IMR-90 (cell line): Measurements from ENCODE around the gene TNIP1. TPM values are rescaled to one million over a fixed set of nuclear protein-coding genes. Genes with fewer than 3 reads are reported as not detected.

Source experiments
- ATAC-seq: fragments of 200-7000 bp; cut with Tn5 transposase; 2 replicates; pipeline ENCODE4 v1.9.1; 2020; ENCODE audit warnings: low read depth, mild to moderate bottlenecking, moderate library complexity
- BruUV-seq: library from RNA; stranded (reverse); fragments of 400-500 nt; replicated peaks from 2 replicates; lab custom pipeline; 2021; lab: Mats Ljungman, UMichigan
- CTCF ChIA-PET: fragments of 300-600 bp; formaldehyde crosslinking; extraction: SDS; loops from one replicate; lab custom pipeline; 2021; ENCODE audit warnings: antibody characterized with exemption; lab: Yijun Ruan, JAX
- POLR2A ChIA-PET: fragments of 300-600 bp; sonication (Branson Sonifier 250); formaldehyde crosslinking; loops from one replicate; lab custom pipeline; 2022; ENCODE audit warnings: antibody characterized with exemption; ENCODE audit not compliant: unreplicated experiment; lab: Charles Lee
- DNase-seq: peaks from one replicate; pipeline ENCODE4 v3.0.0; 2013
- H2AFZ ChIP-seq: replicated peaks from 2 replicates; pipeline ENCODE3; 2013; ENCODE audit warnings: low read length, mild to moderate bottlenecking; ENCODE audit not compliant: poor library complexity
- H2AK5ac ChIP-seq: 2 replicates; pipeline ENCODE4 v1.6.1; 2013; ENCODE audit warnings: low read depth, low read length, inconsistent platforms
- H2AK9ac ChIP-seq: replicated peaks from 2 replicates; pipeline ENCODE3; 2013; ENCODE audit warnings: mild to moderate bottlenecking, low read depth, low read length, moderate library complexity; ENCODE audit not compliant: poor library complexity
- H2BK120ac ChIP-seq: 2 replicates; pipeline ENCODE4 v1.6.1; 2013; ENCODE audit warnings: low read depth, low read length, inconsistent platforms
- H2BK15ac ChIP-seq: 3 replicates; pipeline ENCODE4 v1.6.1; 2013; ENCODE audit warnings: low read depth, low read length, inconsistent platforms
- H2BK20ac ChIP-seq: 2 replicates; pipeline ENCODE4 v1.6.1; 2013; ENCODE audit warnings: low read depth, mild to moderate bottlenecking, inconsistent platforms, low read length, moderate library complexity
- H2BK5ac ChIP-seq: 2 replicates; pipeline ENCODE4 v1.6.1; 2013; ENCODE audit warnings: mild to moderate bottlenecking, low read depth, low read length, inconsistent platforms; ENCODE audit not compliant: poor library complexity, severe bottlenecking
- H3K14ac ChIP-seq: replicated peaks from 2 replicates; pipeline ENCODE4 v1.6.1; 2013; ENCODE audit warnings: low read depth, low read length, inconsistent platforms
- H3K18ac ChIP-seq: 2 replicates; pipeline ENCODE4 v1.6.1; 2013; ENCODE audit warnings: low read depth, low read length, control low read depth
- H3K23ac ChIP-seq: 2 replicates; pipeline ENCODE4 v1.6.1; 2013; ENCODE audit warnings: low read depth, low read length, inconsistent platforms
- H3K27ac ChIP-seq: 2 replicates; pipeline ENCODE4 v1.5.1; 2013; ENCODE audit warnings: mild to moderate bottlenecking, control low read depth, low read length; ENCODE audit not compliant: insufficient read depth
- H3K27me3 ChIP-seq: 2 replicates; pipeline ENCODE4 v1.6.1; 2013; ENCODE audit warnings: low read length; ENCODE audit not compliant: control insufficient read depth, insufficient read depth
- H3K36me3 ChIP-seq: 2 replicates; pipeline ENCODE4 v1.6.1; 2013; ENCODE audit warnings: low read length, mixed read lengths; ENCODE audit not compliant: control insufficient read depth, insufficient read depth
- H3K4ac ChIP-seq: 2 replicates; pipeline ENCODE4 v1.6.1; 2013; ENCODE audit warnings: low read depth, low read length, inconsistent platforms
- H3K4me1 ChIP-seq: 2 replicates; pipeline ENCODE4 v1.6.1; 2013; ENCODE audit warnings: low read length, mixed read lengths; ENCODE audit not compliant: control insufficient read depth, insufficient read depth
- H3K4me2 ChIP-seq: 2 replicates; pipeline ENCODE4 v1.6.1; 2013; ENCODE audit warnings: low read depth, mild to moderate bottlenecking, control low read depth, low read length, moderate library complexity
- H3K4me3 ChIP-seq: 2 replicates; pipeline ENCODE4 v1.5.1; 2013; ENCODE audit warnings: low read depth, mild to moderate bottlenecking, control low read depth, low read length, moderate library complexity; ENCODE audit not compliant: insufficient read depth
- H3K56ac ChIP-seq: 2 replicates; pipeline ENCODE4 v1.6.1; 2013; ENCODE audit warnings: low read length, inconsistent platforms; ENCODE audit not compliant: insufficient read depth; ENCODE audit errors: extremely low read depth
- H3K79me1 ChIP-seq, 2 experiments: 2 replicates each; pipeline ENCODE4 v1.6.1; 2013; ENCODE audit warnings: low read length in 2 of 2, inconsistent platforms in 1 of 2, low read depth in 1 of 2
- H3K9ac ChIP-seq: 2 replicates; pipeline ENCODE4 v1.6.1; 2013; ENCODE audit warnings: low read depth, low read length, control low read depth
- H3K9me1 ChIP-seq: 2 replicates; pipeline ENCODE4 v1.6.1; 2013; ENCODE audit warnings: low read length, inconsistent platforms; ENCODE audit not compliant: insufficient read depth
- H3K9me3 ChIP-seq: 2 replicates; pipeline ENCODE4 v1.6.1; 2013; ENCODE audit warnings: low read length; ENCODE audit not compliant: control insufficient read depth, insufficient read depth
- H4K20me1 ChIP-seq: 2 replicates; pipeline ENCODE4 v1.6.1; 2013; ENCODE audit warnings: low read length, inconsistent platforms; ENCODE audit not compliant: insufficient read depth
- H4K5ac ChIP-seq: 2 replicates; pipeline ENCODE4 v1.6.1; 2013; ENCODE audit warnings: mild to moderate bottlenecking, low read depth, low read length, control low read depth
- H4K8ac ChIP-seq, 2 experiments: 2 replicates each; pipeline ENCODE4 v1.6.1; 2013; ENCODE audit warnings: low read depth in 2 of 2, low read length in 2 of 2, control low read depth in 1 of 2, inconsistent platforms in 1 of 2
- H4K91ac ChIP-seq: 2 replicates; pipeline ENCODE4 v1.6.1; 2013; ENCODE audit warnings: low read depth, low read length, inconsistent platforms; ENCODE audit not compliant: insufficient read depth
- BHLHE40 ChIP-seq: fragments of 150-350 bp; IDR thresholded peaks from 2 replicates; pipeline ENCODE4 v1.6.1; 2016; ENCODE audit warnings: mild to moderate bottlenecking, low read depth, low read length
- CEBPB ChIP-seq: IDR thresholded peaks from 2 replicates; pipeline ENCODE4 v1.6.1; 2012; ENCODE audit warnings: low read depth, low read length, improper control_type of control experiment
- CHD1 ChIP-seq: IDR thresholded peaks from 2 replicates; pipeline ENCODE4 v1.6.1; 2012; ENCODE audit warnings: low read depth, low read length, improper control_type of control experiment
- CTCF ChIP-seq: conservative IDR thresholded peaks from 2 replicates; pipeline ENCODE4 v1.5.1; 2012; ENCODE audit warnings: mild to moderate bottlenecking, low read depth, low read length, improper control_type of control experiment
- ELK1 ChIP-seq: fragments of 150-350 bp; IDR thresholded peaks from 2 replicates; pipeline ENCODE4 v1.6.1; 2016; ENCODE audit warnings: low read depth, mild to moderate bottlenecking, low read length, moderate library complexity, borderline replicate concordance
- FOS ChIP-seq: fragments of 150-350 bp; IDR thresholded peaks from 2 replicates; pipeline ENCODE4 v1.6.1; 2016; ENCODE audit warnings: low read depth, low read length
- MXI1 ChIP-seq: IDR thresholded peaks from 2 replicates; pipeline ENCODE4 v1.6.1; 2012; ENCODE audit warnings: low read depth, mild to moderate bottlenecking, low read length, moderate library complexity, borderline replicate concordance
- NFE2L2 ChIP-seq: fragments of 150-350 bp; IDR thresholded peaks from 2 replicates; pipeline ENCODE4 v1.6.1; 2016; ENCODE audit warnings: low read depth, mild to moderate bottlenecking, low read length
- POLR2A ChIP-seq: IDR thresholded peaks from 2 replicates; pipeline ENCODE4 v1.6.1; 2012; ENCODE audit warnings: mild to moderate bottlenecking, low read depth, low read length
- RFX5 ChIP-seq: IDR thresholded peaks from 2 replicates; pipeline ENCODE4 v1.8.0; 2012; ENCODE audit warnings: low read depth, mild to moderate bottlenecking, low read length, moderate library complexity
- USF2 ChIP-seq: fragments of 150-350 bp; IDR thresholded peaks from 2 replicates; pipeline ENCODE4 v1.6.1; 2017; ENCODE audit warnings: mild to moderate bottlenecking, antibody characterized with exemption, low read length, low read depth
- WGBS, 2 experiments: methylation state at CpG; one replicate each; pipeline versions ENCODE4 v1.1.5 to v1.1.7; 2013; ENCODE audit warnings: missing lambda C conversion rate in 2 of 2; ENCODE audit not compliant: insufficient read length in 1 of 2; ENCODE audit errors: extremely low coverage in 2 of 2; 5-methylcytosine and 5-hydroxymethylcytosine counted together
- dilution Hi-C: fragments of 300-500 bp; cut with HindIII; formaldehyde crosslinking; loops from one replicate; pipeline ENCODE4 v1.14.3; 2018; ENCODE audit warnings: low sequenced_read_pairs; ENCODE audit not compliant: unreplicated experiment
- in situ Hi-C: fragments of 300-500 bp; cut with MboI; formaldehyde crosslinking; loops from 3 replicates; pipeline ENCODE4 v1.14.3; 2019; ENCODE audit warnings: low sequenced_read_pairs, inconsistent platforms, mixed read lengths
- intact Hi-C: fragments of 100-400 bp; cut with micrococcal nuclease; formaldehyde crosslinking; loops from 2 replicates; pipeline ENCODE4 v1.10.0; 2022
- polyA plus RNA-seq, 3 experiments: library from polyadenylated mRNA; depleted of rRNA; stranded (reverse); fragments of >200 nt; gene quantifications; 2 replicates each; pipeline ENCODE4 v1.2.3, GENCODE V29; 2012; ENCODE audit warnings: low replicate concordance in 1 of 3
- total RNA-seq: library from RNA; depleted of rRNA; stranded (reverse); fragments of >200 nt; gene quantifications from 2 replicates; pipeline ENCODE4 v1.2.3, GENCODE V29; 2012

The TNIP1 gene
- total and polyA plus RNA-seq, 2 of the 4 experiments (the other 2 are of a cell fraction) = 63.8 to 92.8 TPM

- Histone ChIP-seq H3K27ac (no peak overlapping the region), H2BK20ac (no peak overlapping the region), H4K20me1 (peaks cover 18% of the 10 kb centered on the region), H2BK120ac (no peak overlapping the region), H3K27me3 (no peaks in the 10 kb centered on the region), H2AK9ac (no peak overlapping the region), H3K56ac (no peak overlapping the region), H3K4me3 (no peak overlapping the region), H3K4me1 (peaks cover 27% of the 10 kb centered on the region), H3K9me1 (peaks cover 22% of the 10 kb centered on the region), H2AFZ (no peak overlapping the region), H4K8ac (no peak overlapping the region), H3K9ac (no peak overlapping the region), H3K79me1 (peaks cover 0 to 35% of the 10 kb centered on the region in 2 experiments; a peak in 3 of 4 replicates), H2BK15ac (no peak overlapping the region), H4K91ac (no peak overlapping the region), H3K14ac (no peak overlapping the region), H3K4ac (no peak overlapping the region), H3K23ac (no peak overlapping the region), H3K9me3 (no peaks in the 10 kb centered on the region), H4K5ac (no peak overlapping the region), H3K18ac (no peak overlapping the region), H2AK5ac (no peak overlapping the region), H3K4me2 (no peak overlapping the region), H3K36me3 (peaks cover 50% of the 10 kb centered on the region), H2BK5ac (no peak overlapping the region)
- no TSS peak for BruUV-seq
- ATAC-seq (no peak), DNase-seq (no peak)
- TF ChIP-seq CTCF (no peak), MXI1 (no peak), CEBPB (no peak), CHD1 (no peak), FOS (no peak), NFE2L2 (no peak), RFX5 (no peak), USF2 (no peak), POLR2A (no peak), BHLHE40 (no peak), ELK1 (no peak)
- 93% methylated on average over 3 of the region's 11 CpGs; no CpG with 5 or more reads in 1 of the 2 experiments for WGBS, 2 experiments
- dilution Hi-C loops = no loop called here
- CTCF ChIA-PET = interaction anchor here (1.2 kb wide), 1 partner anchor 74 kb away, joined by 3 read pairs; no protein-coding TSS in a partner anchor
- POLR2A ChIA-PET = no interaction called here
- in situ Hi-C loops = no loop called here
- intact Hi-C loops = no loop called here
Observed at GRCh38 chr5:151041577-151042268, 39.1 kb downstream of the TNIP1 start.
